Type B pancreatic cell (in vitro differentiated cells): Measurements from ENCODE around the gene GART. TPM values are rescaled to one million over a fixed set of nuclear protein-coding genes. Genes with fewer than 3 reads are reported as not detected.
A peak's percentile ranks its signal among the peaks of the same experiment; 100 is the strongest.

Experiments used
- DNase-seq: peaks from one replicate; pipeline ENCODE4 v3.0.0; 2021; ENCODE audit warnings: mixed read lengths; ENCODE audit not compliant: unreplicated experiment; ENCODE audit errors: extremely low spot score
- H3K27ac Mint-ChIP-seq: 2 replicates; pipeline ENCODE4 v1.8.0; 2021; ENCODE audit warnings: mild to moderate bottlenecking, mixed read lengths
- H3K27me3 Mint-ChIP-seq: 2 replicates; pipeline ENCODE4 v1.8.0; 2021; ENCODE audit warnings: mixed read lengths
- H3K36me3 Mint-ChIP-seq: 2 replicates; pipeline ENCODE4 v1.8.0; 2021; ENCODE audit warnings: mixed read lengths
- H3K4me1 Mint-ChIP-seq: one replicate; pipeline ENCODE4 v1.8.0; 2021; ENCODE audit warnings: mixed read lengths; ENCODE audit not compliant: unreplicated experiment
- H3K4me3 Mint-ChIP-seq: 2 replicates; pipeline ENCODE4 v1.8.0; 2021; ENCODE audit warnings: mild to moderate bottlenecking, mixed read lengths
- H3K9me3 Mint-ChIP-seq: 2 replicates; pipeline ENCODE4 v1.8.0; 2021; ENCODE audit warnings: mixed read lengths
- CTCF ChIP-seq: fragments of 200-600 bp; sonication (generic); conservative IDR thresholded peaks from 2 replicates; pipeline ENCODE4 v1.5.0; 2021; ENCODE audit warnings: antibody characterized with exemption, mild to moderate bottlenecking
- total RNA-seq: library from RNA; stranded (reverse); gene quantifications from 2 replicates; pipeline ENCODE4 v1.2.1, GENCODE V29; 2021; ENCODE audit warnings: low replicate concordance

GART gene
- total RNA-seq, 1 donor from 2014 or later = 107 TPM

GRCh38 chr21:33480481-33481103 is 61.3 kb downstream of the GART start:
- no peak for TF ChIP-seq CTCF
- no peak for DNase-seq
- H3K4me3 Mint-ChIP-seq = peak overlapping the region; percentile 96
- H3K36me3 Mint-ChIP-seq = peaks cover 4% of the 10 kb centered on the region
- no peaks in the 10 kb centered on the region for H3K9me3 Mint-ChIP-seq
- peak overlapping the region; percentile 97 for H3K27ac Mint-ChIP-seq
- H3K4me1 Mint-ChIP-seq = peaks cover 6% of the 10 kb centered on the region
- no peaks in the 10 kb centered on the region for H3K27me3 Mint-ChIP-seq

GRCh38 chr21:33479679-33480480 is 62.0 kb downstream of the GART start, which contains the start of gene TMEM50B:
TSS of gene TMEM50B (minus strand) at chr21:33479974. CDS start at chr21:33468885, 11,089 bp downstream.
- peak; percentile 63 for TF ChIP-seq CTCF
- peaks cover 6% of the 10 kb centered on the region for H3K4me1 Mint-ChIP-seq
- no peaks in the 10 kb centered on the region for H3K9me3 Mint-ChIP-seq
- peak within 1 kb of the TSS; percentile 96 for H3K4me3 Mint-ChIP-seq
- peaks cover 4% of the 10 kb centered on the region for H3K36me3 Mint-ChIP-seq
- H3K27me3 Mint-ChIP-seq = no peaks in the 10 kb centered on the region
- peak; percentile 95 for DNase-seq
- peak within 1 kb of the TSS; percentile 97 for H3K27ac Mint-ChIP-seq

- peaks cover 4% of the 10 kb centered on the region for H3K36me3 Mint-ChIP-seq
Observed at GRCh38 chr21:33478935-33479678, 62.8 kb downstream of the GART start.

DNA sequence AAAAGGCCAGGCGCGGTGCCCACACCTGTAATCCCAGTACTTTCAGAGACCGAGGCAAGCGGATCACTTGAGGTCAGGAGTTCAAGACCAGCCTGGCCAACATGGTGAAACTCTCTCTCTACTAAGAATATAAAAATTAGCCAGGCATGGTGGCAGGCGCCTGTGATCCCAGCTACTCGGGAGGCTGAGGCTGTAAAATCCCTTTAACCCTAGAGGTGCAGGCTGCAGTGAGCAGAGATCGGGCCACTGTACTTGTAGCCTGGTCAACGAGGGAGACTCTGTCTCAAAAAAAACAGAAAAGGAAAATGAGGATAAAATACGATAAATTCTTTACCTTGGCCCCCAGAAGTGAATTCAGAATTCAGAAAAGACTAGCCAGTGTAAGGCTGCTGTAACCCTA is 63.7 kb downstream of the GART start:
- Mint-ChIP-seq H3K27me3 (no peaks in the 10 kb centered on the region), H3K36me3 (peaks cover 10% of the 10 kb centered on the region), H3K4me1 (peaks cover 6% of the 10 kb centered on the region), H3K27ac (peak overlapping the region; percentile 89), H3K9me3 (peaks cover 4% of the 10 kb centered on the region), H3K4me3 (peak overlapping the region; percentile 94)
- no peak for TF ChIP-seq CTCF
- DNase-seq = no peak

More at GRCh38 chr21:33478935-33479678, 62.8 kb downstream of the GART start:
- Mint-ChIP-seq H3K4me1 (peaks cover 6% of the 10 kb centered on the region), H3K27ac (peak overlapping the region; percentile 89), H3K9me3 (no peaks in the 10 kb centered on the region), H3K27me3 (no peaks in the 10 kb centered on the region), H3K4me3 (peak overlapping the region; percentile 94)
- DNase-seq = peak; percentile 69
- TF ChIP-seq CTCF = peak; percentile 38

DNA sequence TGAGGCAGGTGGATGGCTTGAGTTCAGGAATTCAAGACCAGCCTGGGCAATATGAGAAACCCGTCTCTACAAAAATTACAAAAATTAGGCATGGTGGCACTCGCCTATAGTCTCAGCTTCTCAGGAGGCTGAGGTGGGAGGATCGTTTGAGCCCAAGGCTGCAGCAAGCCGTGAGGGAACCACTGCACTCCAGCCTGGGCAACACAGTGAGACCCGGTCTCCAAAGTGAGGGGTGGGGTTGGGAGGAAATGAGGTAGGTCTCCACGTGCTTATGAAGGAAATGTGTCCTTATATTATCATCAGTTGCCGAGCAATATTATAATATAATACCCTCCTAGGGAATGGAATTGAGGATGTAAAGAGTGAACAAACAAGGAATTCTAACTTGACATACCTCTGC is 64.9 kb downstream of the GART start:
- H3K36me3 Mint-ChIP-seq = peaks cover 14% of the 10 kb centered on the region
- no peak overlapping the region for H3K27ac Mint-ChIP-seq
- H3K9me3 Mint-ChIP-seq = peaks cover 4% of the 10 kb centered on the region
- H3K4me1 Mint-ChIP-seq = peaks cover 6% of the 10 kb centered on the region
- H3K4me3 Mint-ChIP-seq = peak overlapping the region; percentile 59
- DNase-seq = no peak
- H3K27me3 Mint-ChIP-seq = no peaks in the 10 kb centered on the region
- TF ChIP-seq CTCF = no peak
